ENCODE measurements around the gene PI4KB.

Gene PI4KB

GRCh38 chr1:151346082-151346768 lies 19.0 kb upstream of the PI4KB start:
- DNase-seq, result no peak

GRCh38 chr1:151344291-151344690 lies 17.1 kb upstream of the PI4KB start:
- no peak for DNase-seq

- DNase-seq, result no peak
Observed at GRCh38 chr1:151343587-151343986, 16.4 kb upstream of the PI4KB start.

- DNase-seq, result no peak
Observed at GRCh38 chr1:151342569-151342968, 15.4 kb upstream of the PI4KB start.

GRCh38 chr1:151342021-151342420 lies 14.8 kb upstream of the PI4KB start:
- DNase-seq, result no peak

GRCh38 chr1:151340870-151341754 lies 13.9 kb upstream of the PI4KB start:
- DNase-seq, result peak; percentile 50 to 89 (median 85)

GRCh38 chr1:151336556-151336955 lies 9.3 kb upstream of the PI4KB start:
- no peak for DNase-seq

- no peak for DNase-seq
Observed at GRCh38 chr1:151334822-151335221, 7.6 kb upstream of the PI4KB start.

- DNase-seq, result peak in 2 of 3 experiments; percentile 44 to 88
Observed at GRCh38 chr1:151327903-151328674, 873 bp upstream of the PI4KB start.

GRCh38 chr1:151326619-151327222 lies 495 bp downstream of the PI4KB start:
- DNase-seq, result peak; percentile 25 to 69 (median 60)

GRCh38 chr1:151325646-151326429 lies 1.4 kb downstream of the PI4KB start:
- DNase-seq, result no peak

- no peak for DNase-seq
Observed at GRCh38 chr1:151325231-151325630, 2.0 kb downstream of the PI4KB start.

GRCh38 chr1:151324390-151324930 lies 2.8 kb downstream of the PI4KB start:
- DNase-seq, result no peak

GRCh38 chr1:151318975-151319374 lies 8.2 kb downstream of the PI4KB start:
- no peak for DNase-seq

- DNase-seq, result no peak
Observed at GRCh38 chr1:151315565-151316235, 11.5 kb downstream of the PI4KB start.

- DNase-seq, result no peak
Observed at GRCh38 chr1:151314137-151314875, 12.9 kb downstream of the PI4KB start.

GRCh38 chr1:151313501-151313900 lies 13.7 kb downstream of the PI4KB start:
- DNase-seq, result no peak

- no peak for DNase-seq
Observed at GRCh38 chr1:151312826-151313225, 14.4 kb downstream of the PI4KB start.

GRCh38 chr1:151312411-151312810 lies 14.8 kb downstream of the PI4KB start:
- DNase-seq, result no peak

- no peak for DNase-seq
Observed at GRCh38 chr1:151311589-151312331, 15.5 kb downstream of the PI4KB start.

All from NCI-H1417 (cell line).